GM18499 (cell line): ENCODE data around the gene PPP4R2.
"Not testable (repeated sequence)": the region's sequence is repeated elsewhere in the genome, so short reads cannot be mapped to it uniquely, and the experiment has no call there.

Experiments
- ATAC-seq: cut with Tn5 transposase; IDR thresholded peaks from one replicate; pipeline ENCODE4 v1.9.1; 2021; ENCODE audit warnings: moderate number of reproducible peaks; ENCODE audit not compliant: insufficient read depth, unreplicated experiment

The PPP4R2 gene

GRCh38 chr3:73066243-73066642 lies 69.6 kb downstream of the PPP4R2 start:
- ATAC-seq, result not testable (repeated sequence)

GRCh38 chr3:73068419-73068818 lies 71.8 kb downstream of the PPP4R2 start:
- no peak for ATAC-seq

GRCh38 chr3:73069187-73069586 lies 72.6 kb downstream of the PPP4R2 start:
- no peak for ATAC-seq

GRCh38 chr3:73069775-73070444 lies 73.3 kb downstream of the PPP4R2 start:
- ATAC-seq, result no peak

GRCh38 chr3:73070675-73071575 lies 74.3 kb downstream of the PPP4R2 start:
- ATAC-seq, result no peak

- ATAC-seq, result no peak
Measured at GRCh38 chr3:73071952-73072351, 75.3 kb downstream of the PPP4R2 start.

GRCh38 chr3:73072634-73073033 lies 76.0 kb downstream of the PPP4R2 start:
- ATAC-seq, result no peak

- no peak for ATAC-seq
Measured at GRCh38 chr3:73073091-73073707, 76.6 kb downstream of the PPP4R2 start.

GRCh38 chr3:73074781-73075180 lies 78.2 kb downstream of the PPP4R2 start:
- ATAC-seq, result no peak

- no peak for ATAC-seq
Measured at GRCh38 chr3:73080216-73080966, 83.8 kb downstream of the PPP4R2 start.

GRCh38 chr3:73081140-73081539 lies 84.5 kb downstream of the PPP4R2 start:
- ATAC-seq, result no peak

GRCh38 chr3:73084170-73084569 lies 87.6 kb downstream of the PPP4R2 start:
- ATAC-seq, result no peak

GRCh38 chr3:73086071-73086494 lies 89.5 kb downstream of the PPP4R2 start:
- no peak for ATAC-seq

- ATAC-seq, result peak; percentile 48
Measured at GRCh38 chr3:73094129-73094528, 97.5 kb downstream of the PPP4R2 start.

GRCh38 chr3:73094951-73095350 lies 98.3 kb downstream of the PPP4R2 start:
- ATAC-seq, result no peak

- ATAC-seq, result no peak
Measured at GRCh38 chr3:73096169-73096568, 99.6 kb downstream of the PPP4R2 start.

GRCh38 chr3:73098026-73098425 lies 101.4 kb downstream of the PPP4R2 start:
- no peak for ATAC-seq

- no peak for ATAC-seq
Measured at GRCh38 chr3:73098873-73099272, 102.3 kb downstream of the PPP4R2 start.

GRCh38 chr3:73100741-73101559 lies 104.3 kb downstream of the PPP4R2 start:
- ATAC-seq, result no peak

GRCh38 chr3:73101881-73102280 lies 105.3 kb downstream of the PPP4R2 start:
- ATAC-seq, result no peak
